Superior temporal gyrus (tissue), 1 donor: Measurements from ENCODE around the gene SSR1.
A peak's percentile ranks its signal among the peaks of the same experiment; 100 is the strongest.
"Not testable (repeated sequence)": the region's sequence is repeated elsewhere in the genome, so short reads cannot be mapped to it uniquely, and the experiment has no call there.

Experiments
- DNase-seq: peaks from one replicate; pipeline ENCODE4 v3.0.0-alpha.2; 2016; ENCODE audit errors: extremely low spot score

Gene SSR1

DNA sequence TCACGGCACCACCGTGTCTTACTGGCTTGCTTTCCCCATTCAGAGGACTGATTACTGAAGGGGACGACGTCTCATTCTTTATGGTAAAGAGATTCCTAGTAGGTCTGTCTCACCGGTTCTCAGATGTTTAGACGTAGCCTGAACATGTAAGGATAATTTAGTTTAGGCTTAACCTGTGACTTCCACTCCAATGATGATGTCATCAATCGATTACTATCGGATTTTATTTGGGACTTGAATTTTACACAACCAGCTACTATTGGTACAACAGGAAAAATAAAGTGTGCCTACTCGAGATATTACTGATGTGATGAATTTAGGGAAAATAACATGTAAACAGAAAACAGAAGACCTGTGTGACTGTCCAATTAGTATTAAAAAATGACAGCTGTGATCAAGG is 4.5 kb upstream of the SSR1 start:
- DNase-seq: no peak

DNA sequence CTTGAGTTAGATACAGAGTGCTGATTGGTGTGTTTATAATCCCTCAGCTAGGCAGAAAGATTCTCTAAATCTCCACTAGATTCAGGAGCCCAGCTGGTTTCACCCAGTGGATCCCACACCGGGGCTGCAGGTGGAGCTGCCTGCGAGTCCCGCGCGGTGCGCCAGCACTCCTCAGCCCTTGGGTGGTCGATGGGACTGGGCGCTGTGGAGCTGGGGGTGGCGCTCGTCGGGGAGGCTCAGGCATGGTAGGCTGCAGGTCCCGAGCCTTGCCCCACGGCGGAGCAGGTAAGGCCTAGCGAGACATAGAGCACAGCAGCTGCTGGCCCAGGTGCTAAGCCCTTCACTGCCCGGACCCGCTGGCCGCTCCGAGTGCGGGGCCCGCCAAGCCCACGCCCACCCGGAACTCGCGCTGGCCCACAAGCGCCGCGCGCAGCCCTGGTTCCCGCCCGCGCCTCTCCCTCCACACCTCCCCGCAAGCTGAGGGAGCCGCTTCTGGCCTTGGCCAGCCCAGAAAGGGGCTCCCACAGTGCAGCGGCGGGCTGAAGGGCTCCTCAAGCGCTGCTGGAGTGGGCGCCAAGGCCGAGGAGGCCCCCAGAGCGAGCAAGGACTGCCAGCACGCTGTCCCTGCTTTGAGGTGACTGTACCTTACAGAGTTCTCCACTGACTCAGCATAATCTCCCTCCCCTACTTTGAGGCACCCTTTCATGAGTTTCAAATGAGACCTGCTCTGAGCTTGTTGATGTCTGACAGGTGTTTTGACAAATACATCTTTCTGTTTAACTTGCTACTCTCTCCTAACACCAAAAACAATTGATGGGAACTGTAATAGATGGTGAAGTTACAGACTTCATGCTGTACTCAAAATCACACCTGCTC is 3.9 kb upstream of the SSR1 start:
- no peak for DNase-seq

DNA sequence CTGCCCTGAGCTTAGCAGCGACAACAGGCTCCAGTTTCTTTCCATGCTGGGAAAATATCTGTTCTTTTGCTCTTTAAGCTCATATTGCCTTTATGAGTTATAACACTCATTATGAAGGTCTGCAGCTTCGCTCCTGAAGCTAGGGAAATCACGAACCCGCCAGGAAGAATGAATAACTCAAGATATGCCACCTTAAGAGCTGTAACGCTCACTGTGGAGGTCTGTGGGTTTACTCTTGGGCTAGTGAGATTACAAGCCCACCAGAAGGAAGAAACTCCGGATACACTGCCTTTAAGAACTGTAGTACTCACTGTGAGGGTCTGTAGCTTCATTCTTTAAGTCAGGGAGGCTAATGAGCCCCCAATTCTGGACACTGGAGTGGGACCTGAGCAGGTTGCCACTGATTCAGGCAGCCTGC is 3.0 kb upstream of the SSR1 start:
- DNase-seq: no peak

DNA sequence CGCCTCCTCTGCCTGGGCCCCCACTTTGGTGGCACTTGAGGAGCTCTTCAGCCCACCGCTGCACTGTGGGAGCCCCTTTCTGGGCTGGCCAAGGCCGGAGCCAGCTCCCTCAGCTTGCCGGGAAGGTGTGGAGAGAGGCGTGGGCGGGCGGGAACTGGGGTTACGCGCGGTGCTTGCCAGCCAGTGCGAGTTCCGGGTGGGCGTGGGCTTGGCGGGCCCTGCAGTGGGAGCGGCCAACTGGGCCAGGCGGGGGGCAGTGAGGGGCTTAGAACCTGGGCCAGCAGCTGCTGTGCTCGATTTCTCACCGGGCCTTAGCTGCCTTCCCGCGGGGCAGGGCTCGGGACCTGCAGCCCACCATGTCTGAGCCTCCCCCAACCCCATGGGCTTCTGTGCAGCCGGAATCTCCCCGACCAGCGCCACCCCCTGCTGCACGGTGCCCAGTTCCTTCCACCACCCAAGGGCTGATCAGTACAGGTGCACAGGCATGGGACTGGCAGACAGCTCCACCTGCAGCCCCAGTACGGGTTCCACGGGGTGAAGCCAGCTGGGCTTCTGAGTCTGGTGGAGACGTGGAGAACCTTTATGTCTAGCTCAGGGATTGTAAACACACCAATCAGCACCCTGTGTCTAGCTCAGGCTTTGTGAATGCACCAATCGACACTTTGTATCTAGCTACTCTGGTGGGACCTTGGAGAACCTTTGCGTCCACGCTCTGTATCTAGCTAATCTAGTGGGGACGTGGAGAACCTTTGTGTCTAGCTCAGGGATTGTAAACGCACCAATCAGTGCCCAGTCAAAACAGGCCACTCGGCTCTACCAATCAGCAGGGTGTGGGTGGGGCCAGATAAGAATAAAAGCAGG is 2.3 kb upstream of the SSR1 start:
- DNase-seq: not testable (repeated sequence)

DNA sequence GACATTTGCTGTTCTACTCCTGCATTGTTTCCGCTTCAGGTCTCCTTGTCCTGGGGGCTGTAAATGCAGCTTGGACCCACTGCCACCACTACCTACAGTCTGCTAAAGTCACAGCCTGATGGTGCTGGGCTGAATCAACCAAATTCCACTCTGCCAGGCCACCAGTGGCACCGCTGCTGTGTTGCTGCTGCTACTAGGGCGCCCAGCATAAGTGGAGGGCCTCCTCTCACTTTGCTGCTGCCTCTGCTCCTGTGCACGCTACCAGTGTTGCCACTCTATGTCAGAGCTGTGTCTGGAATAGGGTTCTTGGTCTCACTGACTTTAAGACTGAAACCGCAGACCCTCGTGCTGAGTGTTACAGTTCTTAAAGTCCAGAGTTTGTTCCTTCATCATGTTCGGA is 1.4 kb upstream of the SSR1 start:
- no peak for DNase-seq

DNA sequence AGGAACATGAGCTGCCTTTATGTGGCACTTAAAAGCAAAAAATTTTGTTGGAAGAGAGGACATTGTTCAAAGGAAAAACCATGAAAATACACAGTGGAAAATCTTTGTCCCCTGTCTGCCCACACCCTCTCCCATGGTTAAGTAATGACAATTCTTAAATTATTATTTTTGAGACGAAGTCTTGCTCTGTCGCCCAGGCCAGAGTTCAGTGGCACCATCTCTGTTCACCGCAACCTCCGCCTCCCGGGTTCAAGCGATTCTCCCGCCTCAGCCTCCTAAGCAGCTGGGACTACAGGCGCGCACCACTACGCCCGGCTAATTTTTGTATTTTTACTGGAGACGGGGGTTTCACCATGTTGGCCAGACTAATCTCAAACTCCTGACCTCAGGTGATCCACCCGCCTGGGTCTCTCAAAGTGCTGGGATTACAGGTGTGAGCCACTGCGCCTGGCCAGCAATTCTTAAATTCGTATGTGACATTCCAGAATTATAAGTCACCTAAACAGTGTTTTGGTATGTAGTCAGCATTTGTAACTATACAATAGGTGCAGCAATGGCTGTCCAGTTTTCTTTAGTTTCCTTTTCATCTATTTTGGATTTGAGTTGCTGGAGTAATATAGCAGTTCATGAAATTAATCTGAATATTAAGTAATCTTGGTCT is 636 bp upstream of the SSR1 start:
- no peak for DNase-seq

DNA sequence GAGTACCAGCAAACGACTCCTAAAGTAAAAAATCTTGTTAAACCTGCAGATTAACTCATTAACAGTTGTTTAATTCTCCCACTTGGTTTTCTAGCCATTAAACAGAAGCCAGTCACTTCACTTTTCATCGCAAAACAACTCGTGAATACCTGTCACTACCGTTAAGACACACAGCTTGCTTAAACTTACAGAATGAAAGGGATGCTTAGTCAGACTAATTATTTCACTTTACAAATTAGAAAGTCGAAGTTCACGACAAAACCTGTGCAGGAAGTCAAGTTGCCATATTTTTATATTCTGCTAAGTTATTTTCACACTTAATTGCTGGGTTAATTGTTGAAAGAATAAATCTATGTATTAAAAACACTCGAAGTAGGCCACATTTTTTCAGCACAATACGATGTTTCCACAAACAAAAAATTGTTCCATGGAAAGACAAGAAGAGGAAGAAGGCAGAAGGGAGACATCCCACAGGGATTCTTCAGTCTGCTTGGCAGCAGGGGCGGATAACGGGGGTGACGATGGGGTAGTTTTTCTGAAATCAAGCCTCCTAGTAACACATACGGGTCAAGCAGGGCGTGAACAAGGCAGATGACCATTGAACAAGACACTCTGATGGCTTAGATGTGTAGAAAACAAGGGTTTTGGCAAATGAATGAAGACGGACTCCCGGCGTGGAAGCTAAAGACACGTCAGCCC is 933 bp downstream of the SSR1 start:
- DNase-seq: peak; percentile 42

DNA sequence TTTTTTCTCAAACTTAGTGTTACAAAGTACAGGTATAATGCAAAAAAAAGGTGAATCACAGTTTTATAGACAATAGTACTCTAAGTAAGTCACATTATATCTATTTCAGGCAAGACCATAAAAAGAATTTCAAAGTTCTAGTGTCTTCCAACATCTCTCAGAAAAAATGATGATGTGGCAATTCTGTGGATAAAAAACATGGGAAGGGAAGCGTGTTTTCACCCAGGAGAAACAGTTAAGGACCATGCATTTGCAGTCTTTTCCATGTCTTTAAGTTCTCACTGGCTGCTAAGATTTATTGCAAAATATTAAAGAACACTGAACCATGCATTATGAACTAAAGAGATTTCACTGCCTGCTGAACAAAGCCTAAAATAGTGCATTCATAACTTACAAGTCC is 1.8 kb downstream of the SSR1 start:
- DNase-seq: no peak

DNA sequence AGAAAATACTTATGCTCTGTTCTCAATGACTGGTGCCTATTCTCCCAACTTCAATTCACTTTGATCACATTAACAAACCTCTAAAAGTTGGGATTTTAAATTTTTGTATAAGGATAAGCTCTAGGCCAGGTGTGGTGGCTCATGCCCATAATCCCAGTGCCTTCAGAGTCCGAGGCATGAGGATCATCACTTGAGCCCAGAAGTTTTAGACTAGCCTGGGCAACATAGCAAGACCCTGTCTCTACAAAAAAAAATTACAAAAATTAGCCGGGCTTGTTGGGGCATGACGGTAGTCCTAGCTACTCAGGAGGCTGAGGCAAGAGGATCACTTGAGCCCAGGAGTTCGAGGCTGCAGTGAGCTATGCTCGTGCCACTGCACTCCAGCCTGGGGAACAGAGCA is 3.9 kb downstream of the SSR1 start:
- DNase-seq: no peak

DNA sequence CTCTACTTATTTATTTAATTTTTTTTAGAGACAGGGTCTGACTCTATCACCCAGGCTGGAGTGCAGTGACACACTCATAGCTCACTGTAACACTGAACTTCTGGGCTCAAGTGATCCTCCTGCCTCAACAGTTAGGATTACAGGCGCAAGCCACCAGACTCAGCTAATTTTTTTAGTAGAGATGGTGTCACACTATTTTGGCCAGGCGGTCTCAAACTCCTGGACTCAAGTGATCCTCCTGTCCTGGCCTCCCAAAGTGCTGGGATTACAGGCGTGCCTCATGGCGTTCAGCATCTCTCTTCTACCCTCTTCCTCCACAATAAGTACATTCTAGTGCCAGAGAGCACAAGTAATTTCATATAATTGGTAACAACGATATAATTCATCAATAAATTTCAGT is 5.5 kb downstream of the SSR1 start:
- DNase-seq: no peak

DNA sequence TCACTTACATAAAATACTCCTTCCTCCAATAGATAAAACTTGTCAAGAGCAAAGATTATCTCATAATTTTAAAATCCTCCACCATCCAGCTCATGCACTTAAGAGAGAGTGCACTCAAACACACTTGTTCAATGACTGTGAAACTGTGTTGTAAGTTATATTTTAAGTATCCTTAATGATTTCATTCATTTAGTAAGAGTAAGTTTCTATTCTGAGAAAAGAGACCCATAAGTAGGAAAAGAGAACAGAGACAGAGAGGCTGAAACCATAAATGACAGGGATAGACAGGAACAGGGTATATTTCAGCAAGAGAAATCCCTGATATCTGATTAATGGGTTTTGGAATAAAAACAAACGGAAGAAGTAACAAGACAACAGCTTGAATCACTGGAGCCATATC is 8.2 kb downstream of the SSR1 start:
- no peak for DNase-seq

DNA sequence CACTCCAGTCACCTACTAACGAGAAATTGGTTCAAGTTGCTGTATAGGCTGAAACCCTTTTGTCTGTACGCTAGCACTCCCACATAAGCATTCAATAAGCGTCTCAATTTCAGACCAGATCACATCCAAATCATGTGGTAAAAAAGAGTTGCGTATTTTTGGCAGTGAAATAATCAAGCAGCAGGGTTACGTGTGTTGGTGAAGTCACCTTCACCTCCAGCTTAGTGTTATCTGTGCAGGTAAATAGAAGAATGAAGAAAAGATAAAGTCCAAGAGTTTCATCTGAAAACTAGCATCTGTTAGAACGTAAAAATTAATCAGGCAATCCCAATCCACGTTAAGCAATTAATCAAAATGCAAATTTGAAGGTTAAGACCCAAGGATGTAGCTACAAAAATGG is 11.3 kb downstream of the SSR1 start:
- no peak for DNase-seq

DNA sequence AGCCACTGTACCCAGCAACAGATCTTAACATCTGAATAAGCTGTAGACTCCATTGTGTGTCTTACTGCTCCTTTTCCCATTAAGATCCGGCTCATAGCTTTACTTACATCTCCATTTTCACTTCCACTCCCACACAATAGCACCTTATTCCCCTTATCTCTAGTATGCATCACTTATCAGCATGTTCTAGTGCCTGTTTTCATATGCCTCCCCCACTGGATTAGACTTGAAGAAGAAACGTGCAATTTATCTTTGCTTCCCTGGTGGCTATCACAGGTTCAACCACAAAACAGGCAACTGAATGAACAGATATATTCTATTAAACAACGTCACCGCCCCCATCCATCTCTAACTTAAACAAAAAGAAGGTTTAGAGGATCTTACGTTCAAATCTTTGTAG is 12.1 kb downstream of the SSR1 start:
- no peak for DNase-seq

DNA sequence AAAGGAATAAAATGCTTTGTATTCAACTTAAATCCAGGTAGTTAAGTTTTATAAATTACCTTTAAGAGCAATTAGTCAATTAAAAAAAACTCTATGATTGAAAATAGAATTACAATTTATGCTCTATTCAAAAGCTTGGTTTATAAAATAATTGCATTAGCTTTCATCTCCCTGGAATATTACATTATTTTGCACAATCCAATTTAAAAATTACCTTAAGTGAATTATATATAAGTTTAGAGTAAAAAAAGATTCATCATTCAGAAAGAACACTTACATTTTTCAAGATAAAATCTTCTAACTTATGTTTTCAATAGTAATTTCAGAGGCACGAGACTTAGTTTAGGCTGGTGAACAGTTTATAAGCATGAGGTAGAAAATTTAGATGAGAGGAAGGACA is 14.9 kb downstream of the SSR1 start:
- DNase-seq: no peak

DNA sequence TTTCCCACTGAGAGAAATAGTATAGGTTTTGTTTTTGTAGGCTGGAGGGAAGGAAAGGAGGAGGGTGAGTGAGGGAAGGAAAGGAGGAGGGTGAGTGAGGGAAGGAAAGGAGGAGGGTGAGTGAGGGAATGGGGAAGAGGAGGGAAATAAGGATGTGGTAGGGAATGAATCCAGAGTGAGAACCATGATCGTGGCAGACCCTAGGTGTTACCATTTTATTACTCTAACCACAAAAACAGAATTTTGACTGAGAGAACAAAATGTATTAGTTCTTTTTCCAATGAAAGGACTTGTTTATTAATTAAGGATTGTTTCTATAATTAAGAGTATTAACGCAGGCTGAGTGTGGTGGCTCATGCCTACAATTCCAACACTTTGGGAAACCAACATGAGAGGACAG is 16.4 kb downstream of the SSR1 start:
- no peak for DNase-seq

DNA sequence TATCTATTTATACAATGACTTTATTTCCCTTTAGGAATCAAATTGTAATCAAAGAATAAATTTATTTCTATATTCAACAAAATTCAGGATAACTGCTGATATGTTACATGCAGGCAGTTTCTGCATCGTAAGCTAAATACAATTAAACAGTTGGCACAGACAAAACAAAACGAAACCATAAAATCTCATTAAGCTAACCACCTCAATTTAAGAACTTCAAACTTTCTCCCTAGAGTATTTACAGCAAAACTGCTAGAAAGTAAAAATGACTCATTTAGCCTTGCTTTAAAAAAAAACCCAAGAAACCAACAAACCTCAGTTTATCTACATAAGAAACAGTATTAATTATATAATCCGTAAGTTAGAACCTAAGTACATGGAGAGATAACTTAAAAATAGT is 17.1 kb downstream of the SSR1 start:
- no peak for DNase-seq

DNA sequence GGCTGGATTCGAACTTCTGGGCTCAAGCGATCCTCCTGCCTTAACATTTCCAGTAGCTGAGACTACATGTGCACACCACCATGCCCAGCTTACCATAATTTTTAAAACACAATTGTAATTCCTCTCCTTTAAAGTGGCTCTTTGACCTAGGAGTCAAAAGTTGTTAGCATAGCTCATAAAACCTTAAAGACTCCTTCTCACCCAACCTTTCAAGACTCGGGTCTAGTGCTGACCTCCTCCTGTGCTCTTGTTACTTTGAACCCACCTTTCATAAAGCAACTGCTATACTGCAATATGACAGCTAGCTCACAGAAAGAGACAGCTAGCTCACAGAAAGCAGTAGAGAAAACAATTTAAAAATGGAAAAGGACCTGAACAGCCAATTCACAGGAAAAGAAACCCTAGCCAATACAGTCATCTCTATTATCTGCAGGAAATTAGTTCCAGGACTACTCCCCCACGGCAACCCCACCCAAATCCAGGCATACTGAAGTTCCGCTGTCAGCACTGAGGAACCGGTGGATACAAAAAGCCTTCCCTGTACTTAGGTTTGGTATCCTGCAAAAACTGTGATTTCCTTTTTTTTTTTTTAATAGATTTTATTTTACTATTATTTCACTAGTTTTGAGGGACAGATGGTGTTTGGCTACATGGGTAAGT is 20.3 kb downstream of the SSR1 start:
- no peak for DNase-seq

DNA sequence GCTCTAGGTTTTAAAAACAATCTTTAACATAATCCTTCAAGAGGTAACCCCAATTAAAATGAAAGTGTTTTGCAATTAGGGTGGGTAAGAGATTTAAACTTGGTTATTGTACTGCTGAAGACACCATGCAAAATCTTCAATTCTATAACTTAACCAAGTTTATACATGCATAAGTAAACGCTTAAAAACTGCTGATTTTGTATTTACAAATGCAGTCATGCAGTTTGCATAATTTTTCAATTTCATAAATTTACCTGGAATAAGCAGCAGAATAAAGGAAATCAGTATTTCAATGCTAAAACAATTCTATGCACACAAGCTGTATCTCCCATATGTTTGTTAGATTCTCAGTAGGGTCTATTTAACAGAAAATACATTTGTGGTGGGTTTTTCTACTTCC is 22.9 kb downstream of the SSR1 start:
- DNase-seq: no peak

DNA sequence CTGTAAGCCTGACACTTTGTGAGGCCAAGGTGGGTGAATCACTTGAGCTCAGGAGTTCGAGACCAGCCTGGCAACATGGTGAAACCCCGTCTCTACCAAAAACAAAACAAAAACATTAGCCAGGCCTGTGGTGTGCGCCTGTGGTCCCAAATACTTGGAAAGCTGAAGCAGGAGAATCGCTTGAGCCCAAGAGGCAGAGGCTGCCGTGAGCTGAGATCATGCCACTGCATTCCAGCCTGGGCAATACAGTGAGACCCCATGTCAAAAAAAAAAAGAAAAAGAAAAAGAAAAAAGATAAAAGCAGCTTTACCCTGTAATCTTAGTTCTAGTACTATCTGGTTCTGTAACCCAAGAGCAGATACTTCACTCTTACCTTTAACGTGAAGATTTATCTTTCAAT is 27.6 kb downstream of the SSR1 start:
- DNase-seq: no peak

DNA sequence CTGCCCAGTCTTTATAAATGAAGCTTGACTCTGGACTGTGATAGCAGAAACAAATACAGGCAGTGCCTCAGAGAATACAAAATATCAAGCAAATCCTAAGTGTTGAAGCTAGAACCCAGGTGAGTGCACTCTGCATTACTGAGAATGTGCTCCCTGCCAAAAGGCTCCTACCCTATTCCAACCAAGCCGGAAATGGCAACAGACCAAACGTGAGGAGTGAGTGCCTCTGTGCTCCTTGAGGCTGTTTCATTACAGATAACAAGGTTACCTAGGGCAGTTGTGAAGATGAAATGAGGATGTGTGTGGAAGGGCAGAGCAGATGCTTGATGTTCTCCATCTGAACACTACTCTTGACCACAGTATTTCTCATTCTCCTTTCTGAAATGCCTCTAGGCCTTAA is 29.3 kb downstream of the SSR1 start:
- DNase-seq: no peak
